HG03520 (cell line): Measurements from ENCODE around the gene SLC18A3.

Experiments used
- ATAC-seq: cut with Tn5 transposase; IDR thresholded peaks from one replicate; pipeline ENCODE4 v1.9.1; 2021; ENCODE audit warnings: mild to moderate bottlenecking, moderate library complexity; ENCODE audit not compliant: unreplicated experiment

The SLC18A3 gene

DNA sequence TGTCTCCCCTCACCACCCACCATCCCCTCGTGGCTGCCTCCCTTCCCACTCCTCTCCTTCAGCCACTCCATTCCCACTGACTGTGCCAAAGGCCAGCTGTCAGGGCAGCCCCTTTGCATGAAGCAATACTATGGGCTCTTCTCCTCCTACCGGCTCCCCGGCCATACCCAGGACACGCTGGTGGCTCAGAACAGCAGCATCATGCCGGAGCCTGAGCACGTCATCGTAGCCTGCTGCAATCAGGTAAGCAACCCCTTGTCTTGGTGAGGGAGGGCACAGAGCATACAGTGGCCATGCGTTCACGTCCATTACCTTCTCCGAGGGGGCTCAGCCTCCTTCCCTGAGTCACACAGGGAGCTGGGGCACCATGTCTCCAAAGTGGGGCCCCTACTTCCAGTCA is 15.3 kb downstream of the SLC18A3 start:
- ATAC-seq, result no peak

- ATAC-seq, result no peak
Observed at GRCh38 chr10:49627038-49627437, 16.9 kb downstream of the SLC18A3 start.

GRCh38 chr10:49627644-49628247 is 17.6 kb downstream of the SLC18A3 start:
- ATAC-seq, result no peak

DNA sequence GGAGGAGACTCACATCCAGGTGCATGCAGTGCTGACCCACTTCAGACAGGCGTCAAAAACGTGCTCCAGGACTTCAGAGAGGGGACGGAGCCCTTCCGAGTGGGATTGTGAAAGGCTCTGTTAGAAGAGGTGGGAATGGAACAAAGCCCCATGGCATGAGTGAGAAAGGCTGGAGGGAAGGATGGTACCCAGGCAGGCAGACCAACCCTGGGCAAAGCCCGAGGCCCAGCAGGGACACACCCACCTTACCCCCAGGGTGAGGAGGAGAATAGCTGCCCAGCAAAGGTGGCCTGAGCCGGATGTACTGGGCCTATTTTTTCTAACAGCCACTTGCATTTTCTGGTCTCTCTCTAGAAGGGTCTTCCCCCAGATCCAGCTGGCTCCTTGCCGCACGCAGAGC is 18.5 kb downstream of the SLC18A3 start:
- ATAC-seq, result no peak

DNA sequence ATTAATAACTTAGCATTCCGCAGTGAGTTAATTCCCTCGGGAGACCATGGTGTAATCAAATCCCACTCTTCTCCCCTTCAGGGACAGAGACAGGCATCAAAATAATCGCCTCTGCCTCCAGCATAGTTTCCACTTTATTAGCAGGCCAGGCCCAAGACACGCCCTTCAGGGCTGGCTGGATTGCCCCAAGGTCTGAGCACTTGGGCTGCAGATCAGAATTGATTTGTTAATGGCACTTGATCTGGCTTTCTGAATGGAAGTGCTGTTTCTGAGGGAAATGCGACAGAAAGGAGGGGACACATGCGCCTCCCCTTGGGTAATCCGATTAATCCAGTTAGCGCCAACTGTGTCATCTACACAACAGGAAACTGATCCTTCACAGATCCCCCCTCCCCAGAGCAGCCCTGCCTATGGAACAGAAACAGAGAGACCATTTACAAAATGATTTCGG is 19.3 kb downstream of the SLC18A3 start:
- no peak for ATAC-seq

DNA sequence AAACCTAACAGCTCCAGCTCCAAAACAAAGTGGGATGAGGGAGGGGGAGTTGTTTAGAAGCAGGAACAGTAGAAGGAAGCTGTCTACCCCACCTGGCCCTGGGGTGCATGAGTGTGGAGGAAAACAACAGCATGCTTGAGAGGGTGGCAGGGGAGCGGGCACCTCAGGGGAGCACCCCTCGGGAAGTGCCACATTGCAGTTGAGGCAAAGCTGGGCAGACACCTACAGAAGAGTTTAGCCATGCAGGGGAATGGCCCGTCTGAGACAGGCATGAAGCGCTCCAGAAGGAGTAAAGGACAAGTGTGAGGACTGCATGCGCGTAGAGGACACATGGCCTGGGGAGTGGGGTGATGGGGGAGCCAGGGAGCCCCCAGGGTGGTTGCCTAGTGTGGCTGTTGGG is 21.9 kb downstream of the SLC18A3 start:
- no peak for ATAC-seq

DNA sequence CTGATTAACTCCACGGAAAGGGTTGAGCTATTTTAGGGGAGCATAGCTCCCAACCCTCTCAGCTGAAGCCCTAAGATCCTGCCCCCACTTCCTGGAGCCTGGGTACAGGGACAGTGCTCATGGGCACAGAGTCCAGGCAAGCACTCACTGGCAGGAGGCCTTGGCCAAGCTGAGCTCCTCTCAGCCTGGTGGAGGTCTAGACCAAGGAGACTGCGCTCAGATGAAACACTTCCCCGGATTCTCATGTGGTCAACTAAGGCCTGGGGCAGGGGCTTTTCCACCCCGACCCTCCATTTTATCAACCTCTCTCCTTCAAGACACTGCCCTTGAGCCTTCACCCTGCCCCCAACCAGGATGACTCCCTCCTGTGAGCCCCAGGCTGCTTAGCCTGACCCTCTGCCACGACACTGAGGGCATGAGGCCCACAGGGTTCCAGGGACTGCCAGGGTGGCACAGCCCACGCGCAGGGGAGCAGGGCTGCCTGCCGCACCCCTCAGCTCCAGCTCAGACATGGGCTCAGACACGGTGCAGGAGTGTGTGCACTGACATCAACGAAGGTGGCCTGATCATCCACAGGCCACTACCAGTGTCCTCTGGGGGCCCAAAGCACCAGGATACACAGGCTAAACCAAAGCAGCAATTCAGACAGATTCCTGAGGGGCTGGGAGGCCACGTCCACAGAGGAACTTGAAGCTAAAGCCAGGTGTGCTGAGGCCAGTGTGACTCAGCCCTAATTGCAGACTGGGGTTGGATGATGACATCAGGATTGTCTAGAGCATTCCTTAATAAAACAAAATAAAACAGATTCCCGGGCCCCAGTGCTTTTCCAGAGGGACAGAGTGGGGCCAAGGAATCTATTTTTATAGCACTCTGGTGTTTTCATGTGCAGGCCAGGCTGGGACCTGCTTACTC is 22.6 kb downstream of the SLC18A3 start:
- ATAC-seq, result no peak

DNA sequence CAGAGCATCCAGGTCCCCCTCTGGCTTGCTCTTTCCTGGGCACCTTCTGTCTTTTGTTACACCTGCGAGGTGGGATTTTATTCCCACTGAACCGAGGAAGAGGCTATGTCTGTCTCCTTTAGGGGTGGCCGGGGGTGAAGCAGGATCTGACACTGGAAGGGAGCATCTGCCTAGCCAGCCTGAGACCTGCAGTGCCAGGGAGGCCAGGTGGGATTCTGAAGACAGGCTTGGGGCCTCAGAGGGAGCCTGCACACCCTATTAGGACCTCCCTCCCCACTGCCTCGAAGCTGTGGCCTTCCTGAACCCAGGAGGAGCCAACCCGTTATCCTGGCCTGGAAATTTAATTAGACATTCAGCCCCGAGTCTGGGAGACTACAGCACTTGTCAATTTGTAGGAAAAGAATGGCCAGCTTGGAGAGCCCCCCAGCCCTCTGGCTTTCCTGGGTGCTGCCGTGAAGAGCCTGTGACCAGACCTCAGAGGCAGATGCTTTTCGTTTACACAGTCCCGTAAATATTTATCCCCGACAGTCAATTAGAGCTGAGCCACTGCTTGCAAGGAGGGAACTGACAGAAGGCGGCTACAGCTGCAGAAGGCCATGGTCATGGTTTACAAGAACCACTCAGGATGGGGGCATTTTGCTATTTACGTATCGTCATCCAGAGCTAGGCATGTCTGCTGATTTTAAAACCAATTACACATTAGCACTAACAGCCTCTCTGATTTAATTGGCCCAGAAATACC is 23.4 kb downstream of the SLC18A3 start:
- no peak for ATAC-seq

DNA sequence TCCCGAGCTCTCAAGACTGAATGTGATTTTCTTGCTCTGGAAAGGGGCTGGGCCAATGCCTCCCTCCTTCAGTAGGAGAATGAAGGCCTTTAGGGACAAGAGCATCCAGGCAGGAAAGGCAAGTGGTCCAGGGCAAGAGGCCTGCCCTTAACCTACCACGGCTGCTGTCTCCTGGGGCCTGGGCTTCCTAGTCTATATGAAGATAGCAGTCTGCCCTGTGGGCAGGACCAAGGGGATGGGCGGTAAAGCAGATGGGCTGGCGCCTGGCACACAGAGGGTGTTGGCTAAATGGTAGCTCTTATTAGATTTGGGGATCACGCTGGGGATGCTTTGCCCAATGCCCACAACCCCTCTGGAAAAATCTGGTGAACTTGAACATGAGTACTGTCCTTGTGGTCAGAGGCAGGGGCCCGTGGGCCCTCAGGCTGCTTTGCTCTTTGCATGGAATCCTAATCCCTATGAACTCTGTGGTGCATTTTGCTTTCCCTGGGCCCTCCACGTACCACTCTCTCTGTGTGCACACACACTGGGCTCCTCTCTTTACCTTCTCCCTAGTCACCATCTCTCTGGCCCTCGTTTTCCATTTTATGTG is 24.1 kb downstream of the SLC18A3 start:
- no peak for ATAC-seq

DNA sequence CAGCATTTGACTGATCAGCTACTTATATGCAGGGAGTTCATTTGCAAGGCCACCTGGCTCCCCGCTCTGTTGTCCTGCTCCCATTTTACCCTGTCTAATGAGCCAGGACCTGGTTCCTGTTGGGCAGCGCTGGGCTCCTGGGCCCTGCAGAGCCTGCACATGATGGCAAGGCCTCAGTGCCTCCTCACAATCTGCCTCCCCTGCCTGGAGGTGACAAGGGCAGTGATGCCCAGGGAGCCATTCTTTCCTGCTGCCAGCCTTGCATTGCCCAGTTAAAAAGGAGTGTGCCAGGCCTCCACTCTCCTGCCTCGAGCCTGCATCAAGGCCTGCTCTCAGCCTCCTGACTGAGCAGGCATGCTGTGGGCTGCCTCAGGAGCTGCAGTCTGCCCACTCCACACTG is 32.2 kb downstream of the SLC18A3 start:
- no peak for ATAC-seq

DNA sequence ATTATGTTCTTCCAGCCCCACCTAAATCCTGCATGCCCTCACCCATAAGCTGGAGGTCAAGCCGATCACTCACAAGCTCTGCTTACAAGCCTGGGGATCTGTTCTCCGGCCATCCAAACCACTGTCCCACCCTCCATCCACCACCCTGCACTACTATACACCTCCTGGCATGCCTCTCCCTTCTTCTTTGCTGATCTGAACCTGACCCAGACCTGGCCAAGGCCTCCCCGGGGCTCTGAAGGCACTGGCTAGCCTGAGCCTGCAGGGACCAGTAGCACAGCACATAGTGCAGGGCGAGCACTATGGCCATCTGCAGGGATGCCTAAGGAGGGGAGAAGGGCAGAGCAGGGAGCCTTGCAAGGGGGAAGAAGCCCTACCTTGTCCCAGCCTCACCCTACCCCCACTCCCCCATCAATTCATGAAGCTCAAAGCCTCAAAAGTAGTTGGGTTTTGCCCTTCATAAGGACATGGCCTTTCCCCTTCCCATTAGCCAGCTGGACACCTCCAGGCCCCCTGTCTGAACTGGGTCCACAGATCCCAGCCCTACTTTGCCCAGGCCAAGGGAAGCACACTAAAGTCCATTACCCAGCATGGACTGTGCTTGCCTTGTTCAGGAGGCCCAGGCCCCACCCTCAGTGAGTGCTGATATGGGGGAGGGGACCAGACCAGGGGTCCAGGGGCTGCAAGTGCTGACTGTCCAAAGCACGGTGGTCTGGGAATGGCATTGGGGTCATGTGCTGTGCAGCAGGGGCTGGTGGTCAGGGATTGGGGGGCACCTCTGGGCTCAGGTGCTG is 33.3 kb downstream of the SLC18A3 start:
- ATAC-seq, result no peak

- ATAC-seq, result no peak
Observed at GRCh38 chr10:49644035-49644646, 34.0 kb downstream of the SLC18A3 start.

GRCh38 chr10:49645417-49645816 is 35.3 kb downstream of the SLC18A3 start:
- ATAC-seq, result no peak

GRCh38 chr10:49645871-49646870 is 36.1 kb downstream of the SLC18A3 start:
- no peak for ATAC-seq

DNA sequence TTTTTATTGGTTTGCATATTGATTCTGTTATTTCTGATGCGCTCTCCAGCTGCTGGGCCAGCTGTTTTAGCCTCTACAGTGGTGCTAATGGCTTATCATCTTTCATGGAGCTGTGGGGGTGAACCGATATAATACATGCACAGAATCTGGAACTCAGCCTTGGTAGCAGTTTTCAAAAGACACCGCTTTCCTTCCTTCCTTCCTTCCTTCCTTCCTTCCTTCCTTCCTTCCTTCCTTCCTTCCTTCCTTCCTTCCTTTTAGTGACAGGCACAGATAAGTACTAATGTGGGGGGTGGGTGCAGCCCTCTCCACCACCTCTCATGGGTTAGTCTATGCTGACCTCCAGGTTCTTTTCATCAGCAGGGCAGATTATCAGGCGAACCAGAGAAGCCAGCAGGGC is 37.4 kb downstream of the SLC18A3 start:
- no peak for ATAC-seq

DNA sequence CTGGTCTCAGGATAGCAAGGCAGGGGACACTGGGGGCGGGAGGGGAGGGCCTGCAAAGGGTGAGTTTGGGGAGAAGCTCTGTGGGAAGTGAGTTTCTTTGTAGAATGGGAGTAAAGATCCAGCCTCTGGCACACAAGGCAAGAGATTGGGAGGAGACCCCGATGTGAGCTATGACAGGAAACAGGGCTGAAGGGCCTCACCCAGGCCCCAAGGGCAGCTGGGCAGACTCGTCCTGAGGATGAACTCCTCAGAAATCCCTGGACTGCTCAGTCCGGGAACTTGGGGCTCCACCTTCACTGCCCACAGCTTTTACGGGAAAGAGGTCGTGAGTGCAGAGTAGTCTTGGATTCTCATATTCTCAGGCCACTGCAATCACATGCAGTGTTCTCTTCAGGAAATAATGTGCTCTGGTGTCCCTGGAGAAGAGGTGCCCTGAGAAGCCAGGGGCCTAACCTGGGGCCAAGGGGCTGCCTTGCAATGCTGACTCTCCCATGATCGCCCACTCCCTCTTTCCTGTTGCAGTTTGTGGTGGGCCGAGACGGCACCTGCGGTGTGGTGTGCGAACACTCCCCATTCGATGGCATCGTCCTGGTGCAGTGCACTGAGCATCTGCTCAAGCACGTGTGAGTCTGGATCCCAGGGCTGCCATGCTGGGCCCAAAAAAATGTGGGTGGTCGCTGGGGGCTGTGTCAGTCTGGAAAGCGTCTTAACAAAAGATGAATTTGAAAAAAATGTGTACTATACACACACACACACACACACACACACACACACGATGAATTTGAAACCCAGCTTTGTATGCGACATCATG is 38.1 kb downstream of the SLC18A3 start:
- no peak for ATAC-seq

DNA sequence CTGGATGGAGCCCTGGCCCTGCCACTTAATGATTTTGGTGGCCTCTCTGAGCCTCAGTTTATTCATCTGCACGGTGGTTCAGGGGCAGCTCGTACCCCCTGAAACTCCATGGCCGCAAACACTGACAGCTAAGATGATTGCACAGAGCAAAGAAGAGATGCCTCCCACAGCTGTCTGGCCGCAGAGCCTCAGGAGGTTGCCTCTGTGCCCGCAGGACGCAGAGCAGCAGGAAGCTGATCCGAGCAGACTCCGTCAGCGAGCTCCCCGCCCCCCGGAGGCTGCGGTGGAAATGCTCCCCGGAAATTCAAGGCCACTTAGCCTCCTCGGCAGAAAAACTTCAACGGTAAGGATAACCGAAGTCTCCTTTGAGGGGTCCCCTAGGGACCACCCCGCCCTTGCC is 39.2 kb downstream of the SLC18A3 start:
- no peak for ATAC-seq
